Stimulated activated naive CD8-positive, alpha-beta T cell treated with anti-CD3 and anti-CD28 coated beads, Interleukin-15, amount 100 ng/mL, for 72 hours (primary cell): Measurements from ENCODE around the gene ARL16.

Experiments used
- ATAC-seq: fragments of 150-1000 bp; cut with Tn5 transposase; 2 replicates; pipeline ENCODE4 v1.10.0; 2021; ENCODE audit warnings: mild to moderate bottlenecking, moderate library complexity
- DNase-seq, 2 donors: peaks; one replicate each; pipeline ENCODE4 v3.0.0; 2021 to 2022
- H3K27ac Mint-ChIP-seq, 2 donors: one replicate each; pipeline ENCODE4 v1.8.0; 2022; ENCODE audit warnings: mild to moderate bottlenecking in 2 of 2, mixed read lengths in 2 of 2, moderate library complexity in 2 of 2
- H3K27me3 Mint-ChIP-seq: one replicate; pipeline ENCODE4 v1.8.0; 2022; ENCODE audit warnings: mixed read lengths
- H3K4me1 Mint-ChIP-seq: one replicate; pipeline ENCODE4 v1.8.0; 2022; ENCODE audit warnings: mild to moderate bottlenecking, mixed read lengths
- H3K4me3 Mint-ChIP-seq, 2 donors: one replicate each; pipeline ENCODE4 v1.8.0; 2022; ENCODE audit warnings: mild to moderate bottlenecking in 2 of 2, mixed read lengths in 2 of 2, moderate library complexity in 1 of 2
- H3K9me3 Mint-ChIP-seq, 2 donors: one replicate each; pipeline ENCODE4 v1.8.0; 2022; ENCODE audit warnings: mixed read lengths in 2 of 2

ARL16 gene

GRCh38 chr17:81648707-81649085 is 34.9 kb downstream of the ARL16 start:
- Mint-ChIP-seq H3K9me3 (no peaks in the 10 kb centered on the region), H3K4me1 (peaks cover 17% of the 10 kb centered on the region), H3K27me3 (peaks cover 50% of the 10 kb centered on the region), H3K27ac (no peak overlapping the region), H3K4me3 (no peak overlapping the region)
- DNase-seq (no peak), ATAC-seq (no peak)

- DNase-seq (no peak), ATAC-seq (no peak)
- Mint-ChIP-seq H3K4me1 (peaks cover 12% of the 10 kb centered on the region), H3K9me3 (no peaks in the 10 kb centered on the region), H3K27me3 (peaks cover 50% of the 10 kb centered on the region), H3K27ac (no peak overlapping the region), H3K4me3 (no peak overlapping the region)
Measured at GRCh38 chr17:81648013-81648706, 35.4 kb downstream of the ARL16 start.

- H3K27ac Mint-ChIP-seq: no peak overlapping the region
- peaks cover 7% of the 10 kb centered on the region for H3K4me1 Mint-ChIP-seq
- H3K4me3 Mint-ChIP-seq: no peak overlapping the region
- no peak for DNase-seq
- no peak for ATAC-seq
- peaks cover 50% of the 10 kb centered on the region for H3K27me3 Mint-ChIP-seq
- H3K9me3 Mint-ChIP-seq: no peaks in the 10 kb centered on the region
Measured at GRCh38 chr17:81647640-81648012, 36.0 kb downstream of the ARL16 start.

DNA sequence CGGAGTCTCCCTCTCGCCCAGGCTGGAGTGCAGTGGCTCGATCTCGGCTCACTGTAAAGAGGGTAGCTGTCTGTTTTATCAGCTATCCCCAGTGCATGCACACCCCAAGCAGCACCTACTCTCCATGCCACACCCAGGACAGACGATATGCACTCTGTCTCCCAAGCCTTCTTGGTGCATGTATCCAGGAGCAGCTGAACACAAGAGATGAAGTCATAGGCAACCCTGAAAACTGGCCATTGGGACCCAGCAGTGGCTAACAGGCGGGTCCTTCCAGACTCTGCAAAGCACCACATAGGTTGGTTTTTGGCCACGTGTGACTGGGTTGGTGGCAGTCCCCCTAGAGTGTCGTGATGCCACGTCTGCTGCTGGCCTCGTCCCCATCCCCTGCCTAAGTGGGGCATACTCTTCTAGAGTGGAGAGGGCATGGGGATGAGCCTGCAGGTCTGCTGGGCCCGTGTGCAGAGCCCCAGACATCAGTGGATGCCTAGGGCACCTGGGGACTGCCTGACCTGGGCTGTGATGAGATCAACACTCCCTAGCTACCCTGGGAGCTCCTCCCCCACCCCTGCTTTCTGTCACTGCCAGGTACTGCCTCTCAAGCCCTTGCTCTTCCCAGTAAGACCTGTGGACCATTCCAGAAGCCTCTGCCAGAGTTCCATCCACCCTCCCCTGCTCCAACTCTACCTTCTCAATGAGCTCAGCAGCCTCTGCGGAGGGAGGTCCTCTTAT is 36.6 kb downstream of the ARL16 start:
- peaks cover 5% of the 10 kb centered on the region for H3K4me1 Mint-ChIP-seq
- no peaks in the 10 kb centered on the region for H3K9me3 Mint-ChIP-seq
- no peak for DNase-seq
- ATAC-seq: no peak
- H3K27ac Mint-ChIP-seq: no peak overlapping the region
- peaks cover 48% of the 10 kb centered on the region for H3K27me3 Mint-ChIP-seq
- H3K4me3 Mint-ChIP-seq: no peak overlapping the region

GRCh38 chr17:81644976-81645952 is 38.3 kb downstream of the ARL16 start:
- peaks cover 31% of the 10 kb centered on the region for H3K27me3 Mint-ChIP-seq
- no peak overlapping the region for H3K4me3 Mint-ChIP-seq
- no peak overlapping the region for H3K27ac Mint-ChIP-seq
- no peaks in the 10 kb centered on the region for H3K9me3 Mint-ChIP-seq
- no peaks in the 10 kb centered on the region for H3K4me1 Mint-ChIP-seq
- ATAC-seq: no peak
- DNase-seq: no peak

GRCh38 chr17:81644496-81644895 is 39.1 kb downstream of the ARL16 start:
- Mint-ChIP-seq H3K27me3 (peaks cover 27% of the 10 kb centered on the region), H3K9me3 (no peaks in the 10 kb centered on the region), H3K4me3 (no peak overlapping the region), H3K27ac (no peak overlapping the region), H3K4me1 (no peaks in the 10 kb centered on the region)
- peak; percentile 15 for ATAC-seq
- DNase-seq: no peak

GRCh38 chr17:81641825-81642489 is 41.6 kb downstream of the ARL16 start:
- no peak overlapping the region for H3K4me3 Mint-ChIP-seq
- no peak for ATAC-seq
- no peaks in the 10 kb centered on the region for H3K4me1 Mint-ChIP-seq
- no peaks in the 10 kb centered on the region for H3K9me3 Mint-ChIP-seq
- H3K27ac Mint-ChIP-seq: peak overlapping the region in 1 of 2 donors; percentile 87
- DNase-seq: no peak
- H3K27me3 Mint-ChIP-seq: peaks cover 3% of the 10 kb centered on the region

- H3K27ac Mint-ChIP-seq: no peak overlapping the region
- DNase-seq: no peak
- peaks cover 11% of the 10 kb centered on the region for H3K4me1 Mint-ChIP-seq
- no peaks in the 10 kb centered on the region for H3K27me3 Mint-ChIP-seq
- ATAC-seq: no peak
- H3K9me3 Mint-ChIP-seq: no peaks in the 10 kb centered on the region
- H3K4me3 Mint-ChIP-seq: no peak overlapping the region
Measured at GRCh38 chr17:81640011-81640410, 43.6 kb downstream of the ARL16 start.

GRCh38 chr17:81638683-81639082 is 44.9 kb downstream of the ARL16 start:
- peaks cover 11% of the 10 kb centered on the region for H3K4me1 Mint-ChIP-seq
- H3K27ac Mint-ChIP-seq: no peak overlapping the region
- H3K27me3 Mint-ChIP-seq: no peaks in the 10 kb centered on the region
- no peaks in the 10 kb centered on the region for H3K9me3 Mint-ChIP-seq
- ATAC-seq: no peak
- H3K4me3 Mint-ChIP-seq: no peak overlapping the region
- DNase-seq: no peak

GRCh38 chr17:81636505-81637288 is 46.9 kb downstream of the ARL16 start, which contains the start of the genes NPLOC4 and TSPAN10:
NPLOC4 (minus strand) TSS chr17:81637112; CDS start chr17:81636930, 182 bp downstream.
TSPAN10 (plus strand) TSS chr17:81637196; CDS start chr17:81642413, 5,217 bp downstream.
- ATAC-seq: peak; percentile 97
- H3K27me3 Mint-ChIP-seq: no peaks in the 10 kb centered on the region
- H3K4me3 Mint-ChIP-seq: peak within 1 kb of the TSS; percentile 87 to 88
- peak within 1 kb of the TSS; percentile 76 to 99 for H3K27ac Mint-ChIP-seq
- H3K9me3 Mint-ChIP-seq: no peaks in the 10 kb centered on the region
- DNase-seq: peak; percentile 89
- peaks cover 11% of the 10 kb centered on the region for H3K4me1 Mint-ChIP-seq

- Mint-ChIP-seq H3K27ac (peak overlapping the region; percentile 69 to 99), H3K4me3 (peak overlapping the region; percentile 87 to 88), H3K27me3 (no peaks in the 10 kb centered on the region), H3K9me3 (no peaks in the 10 kb centered on the region), H3K4me1 (peaks cover 11% of the 10 kb centered on the region)
- ATAC-seq (peak; percentile 4), DNase-seq (no peak)
Measured at GRCh38 chr17:81635973-81636504, 47.6 kb downstream of the ARL16 start.

DNA sequence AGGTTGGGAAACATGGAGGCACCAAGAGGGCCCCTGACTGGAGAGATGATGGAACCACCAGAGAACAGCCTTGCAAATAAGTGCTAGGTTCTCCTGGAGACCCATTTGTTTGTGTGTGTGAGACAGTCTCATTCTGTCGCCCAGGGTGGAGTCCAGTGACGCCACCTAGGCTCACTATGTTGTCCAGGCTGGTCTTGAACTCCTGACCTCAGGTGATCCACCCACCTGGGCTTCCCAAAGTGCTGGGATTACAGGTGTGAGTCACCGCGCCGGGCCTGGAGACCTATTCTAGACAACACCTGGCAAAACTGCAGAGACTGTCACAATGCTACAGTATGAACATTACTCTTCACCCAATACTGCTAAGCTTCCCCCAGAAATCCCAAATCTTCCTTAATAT is 48.2 kb downstream of the ARL16 start:
- Mint-ChIP-seq H3K27me3 (no peaks in the 10 kb centered on the region), H3K4me1 (peaks cover 11% of the 10 kb centered on the region), H3K4me3 (peak overlapping the region; percentile 87 to 88), H3K27ac (peak overlapping the region in 1 of 2 donors; percentile 40), H3K9me3 (no peaks in the 10 kb centered on the region)
- ATAC-seq (no peak), DNase-seq (no peak)

DNA sequence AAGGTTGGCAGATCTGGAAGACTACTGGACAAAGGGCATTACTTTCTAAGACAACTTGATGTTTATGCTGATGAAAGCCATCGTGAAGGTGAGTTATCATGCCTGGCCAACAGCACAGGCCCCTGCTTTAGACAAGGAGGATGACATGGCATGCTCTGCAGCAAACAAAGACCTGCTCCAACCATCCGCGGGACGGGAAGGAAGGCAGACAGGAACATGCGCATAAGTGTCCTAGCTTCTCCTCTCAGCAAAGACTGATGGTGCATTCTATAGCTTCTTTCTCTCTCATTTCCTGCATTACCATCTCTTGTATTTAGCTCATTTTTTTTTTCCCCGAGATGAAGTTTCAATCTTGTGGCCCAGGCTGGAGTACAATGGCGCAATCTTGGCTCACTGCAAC is 52.1 kb downstream of the ARL16 start:
- H3K9me3 Mint-ChIP-seq: no peaks in the 10 kb centered on the region
- peaks cover 12% of the 10 kb centered on the region for H3K4me1 Mint-ChIP-seq
- H3K4me3 Mint-ChIP-seq: no peak overlapping the region
- DNase-seq: no peak
- H3K27ac Mint-ChIP-seq: no peak overlapping the region
- H3K27me3 Mint-ChIP-seq: no peaks in the 10 kb centered on the region
- ATAC-seq: no peak
